Neural cell (in vitro differentiated cells): Measurements from ENCODE around the gene ZNF281. TPM values are rescaled to one million over a fixed set of nuclear protein-coding genes. Genes with fewer than 3 reads are reported as not detected.

Experiments used
- H2AFZ ChIP-seq: fragments of 200-600, 300-800 bp; sonication (generic), shearing (Covaris generic); 2 replicates; pipeline ENCODE4 v1.6.0; 2014; ENCODE audit warnings: low read depth, mild to moderate bottlenecking, antibody characterized with exemption, low read length, moderate library complexity
- H3F3A ChIP-seq: fragments of 200-600 bp; shearing (Covaris generic); 2 replicates; pipeline ENCODE4 v1.6.1; 2016; ENCODE audit warnings: mild to moderate bottlenecking, moderate library complexity, mixed read lengths, antibody characterized with exemption, low read length; ENCODE audit not compliant: insufficient read depth, poor library complexity, severe bottlenecking
- H3K27ac ChIP-seq: fragments of 200-600, 300-800 bp; sonication (generic), shearing (Covaris generic); 2 replicates; pipeline ENCODE4 v1.5.1; 2014; ENCODE audit warnings: mild to moderate bottlenecking, low read length, moderate library complexity
- H3K27me3 ChIP-seq: fragments of 300-800, 200-600 bp; sonication (generic), shearing (Covaris generic); 2 replicates; pipeline ENCODE4 v1.6.0; 2014; ENCODE audit warnings: mild to moderate bottlenecking, low read depth, low read length, moderate library complexity; ENCODE audit not compliant: insufficient read depth
- H3K36me3 ChIP-seq: fragments of 300-800, 200-600 bp; sonication (generic), shearing (Covaris generic); 2 replicates; pipeline ENCODE4 v1.5.1; 2014; ENCODE audit warnings: mild to moderate bottlenecking, antibody characterized with exemption, low read length, moderate library complexity; ENCODE audit not compliant: insufficient read depth
- H3K4me2 ChIP-seq: fragments of 300-800, 200-600 bp; sonication (generic), shearing (Covaris generic); 2 replicates; pipeline ENCODE4 v1.6.0; 2014; ENCODE audit warnings: mild to moderate bottlenecking, low read length
- H3K4me3 ChIP-seq: fragments of 300-800, 200-600 bp; sonication (generic), shearing (Covaris generic); 2 replicates; pipeline ENCODE4 v1.5.1; 2014; ENCODE audit warnings: mild to moderate bottlenecking, low read length, moderate library complexity
- H3K79me2 ChIP-seq: fragments of 200-600 bp; shearing (Covaris generic); replicated peaks from 2 replicates; pipeline ENCODE4 v1.6.0; 2014; ENCODE audit warnings: mild to moderate bottlenecking, low read length, moderate library complexity; ENCODE audit not compliant: insufficient read depth
- H3K9ac ChIP-seq: fragments of 300-800, 200-600 bp; sonication (generic), shearing (Covaris generic); 2 replicates; pipeline ENCODE4 v1.6.1; 2016; ENCODE audit warnings: mild to moderate bottlenecking, low read length, mixed read lengths
- H3K9me2 ChIP-seq: fragments of 200-600 bp; shearing (Covaris generic); 2 replicates; pipeline ENCODE4 v1.6.1; 2016; ENCODE audit warnings: mild to moderate bottlenecking, low read length, mixed read lengths; ENCODE audit not compliant: insufficient read depth
- H3K9me3 ChIP-seq: fragments of 200-600, 300-800 bp; sonication (generic), shearing (Covaris generic); 2 replicates; pipeline ENCODE4 v1.6.1; 2016; ENCODE audit warnings: mild to moderate bottlenecking, mixed run types, low read length, moderate library complexity, mixed read lengths
- H4K20me1 ChIP-seq: fragments of 200-600 bp; shearing (Covaris generic); 2 replicates; pipeline ENCODE4 v1.6.1; 2016; ENCODE audit warnings: mild to moderate bottlenecking, mixed run types; ENCODE audit not compliant: insufficient read depth
- CTCF ChIP-seq: fragments of 450-650 bp; IDR thresholded peaks from 2 replicates; pipeline ENCODE4 v1.5.1; 2014; ENCODE audit warnings: antibody characterized with exemption, mild to moderate bottlenecking, moderate library complexity; ENCODE audit not compliant: poor library complexity, severe bottlenecking
- EP300 ChIP-seq: fragments of 450-650 bp; conservative IDR thresholded peaks from 2 replicates; pipeline ENCODE4 v1.6.1; 2014; ENCODE audit warnings: antibody characterized with exemption, mild to moderate bottlenecking, moderate library complexity; ENCODE audit not compliant: poor library complexity, severe bottlenecking
- EZH2 ChIP-seq: fragments of 200-600, 300-800 bp; shearing (Covaris generic), sonication (generic); IDR thresholded peaks from 2 replicates; pipeline ENCODE4 v1.6.1; 2014; ENCODE audit warnings: antibody characterized with exemption, low read length, borderline replicate concordance, mild to moderate bottlenecking; ENCODE audit not compliant: insufficient read depth, poor library complexity, severe bottlenecking
- MXI1 ChIP-seq: fragments of 450-650 bp; conservative IDR thresholded peaks from 2 replicates; pipeline ENCODE4 v1.6.1; 2014; ENCODE audit warnings: antibody characterized with exemption, mild to moderate bottlenecking; ENCODE audit not compliant: poor library complexity, severe bottlenecking
- POLR2AphosphoS5 ChIP-seq: IDR thresholded peaks from 2 replicates; pipeline ENCODE4 v1.6.1; 2012
- RAD21 ChIP-seq: fragments of 450-650 bp; conservative IDR thresholded peaks from 2 replicates; pipeline ENCODE4 v1.6.1; 2014; ENCODE audit warnings: antibody characterized with exemption, mild to moderate bottlenecking, moderate library complexity
- REST ChIP-seq: IDR thresholded peaks from 2 replicates; pipeline ENCODE4 v1.6.1; 2012; ENCODE audit warnings: borderline replicate concordance
- SMC3 ChIP-seq: fragments of 450-650 bp; conservative IDR thresholded peaks from 2 replicates; pipeline ENCODE4 v1.6.1; 2014; ENCODE audit warnings: antibody characterized with exemption, mild to moderate bottlenecking, moderate library complexity; ENCODE audit not compliant: poor library complexity
- TAF1 ChIP-seq: IDR thresholded peaks from 2 replicates; pipeline ENCODE4 v1.6.1; 2012; ENCODE audit warnings: low read depth
- polyA plus RNA-seq: library from polyadenylated mRNA; depleted of rRNA; stranded (reverse); fragments of >200 nt; gene quantifications from 2 replicates; pipeline ENCODE4 v1.2.3, GENCODE V29; 2014

The ZNF281 gene
- polyA plus RNA-seq, 1 donor from 2014 or later: 23.9 TPM

- Histone ChIP-seq H3K36me3 (no peaks in the 10 kb centered on the region), H3K79me2 (no peaks in the 10 kb centered on the region), H2AFZ (no peak overlapping the region), H4K20me1 (no peaks in the 10 kb centered on the region), H3K9me2 (no peaks in the 10 kb centered on the region), H3K4me2 (no peak overlapping the region), H3K4me3 (no peak overlapping the region), H3K9ac (no peak overlapping the region), H3K27ac (no peak overlapping the region), H3K9me3 (no peaks in the 10 kb centered on the region), H3F3A (no peaks in the 10 kb centered on the region), H3K27me3 (no peaks in the 10 kb centered on the region)
- TF ChIP-seq POLR2AphosphoS5 (no peak), EZH2 (no peak), CTCF (no peak), REST (no peak), EP300 (no peak), MXI1 (no peak), TAF1 (no peak), SMC3 (no peak), RAD21 (no peak)
These were observed 31.7 kb downstream of the ZNF281 start for GRCh38 chr1:200378096-200378495.

- no peaks in the 10 kb centered on the region for H3K27me3 ChIP-seq
- H4K20me1 ChIP-seq: no peaks in the 10 kb centered on the region
- H3F3A ChIP-seq: no peaks in the 10 kb centered on the region
- no peaks in the 10 kb centered on the region for H3K9me2 ChIP-seq
- no peaks in the 10 kb centered on the region for H3K79me2 ChIP-seq
- no peak overlapping the region for H3K4me2 ChIP-seq
- no peak overlapping the region for H3K27ac ChIP-seq
- TF ChIP-seq CTCF (no peak), POLR2AphosphoS5 (no peak), EZH2 (no peak), MXI1 (no peak), RAD21 (no peak), TAF1 (no peak), REST (no peak), SMC3 (no peak), EP300 (no peak)
- H3K4me3 ChIP-seq: no peak overlapping the region
- no peak overlapping the region for H3K9ac ChIP-seq
- H2AFZ ChIP-seq: no peak overlapping the region
- H3K36me3 ChIP-seq: no peaks in the 10 kb centered on the region
- H3K9me3 ChIP-seq: no peaks in the 10 kb centered on the region
These were observed 33.3 kb downstream of the ZNF281 start for GRCh38 chr1:200376528-200376927.
